Activated CD4-positive, alpha-beta T cell treated with anti-CD3 and anti-CD28 coated beads for 36 hours (primary cell): ENCODE measurements around the gene GPAT3. TPM values are rescaled to one million over a fixed set of nuclear protein-coding genes. Genes with fewer than 3 reads are reported as not detected.

Experiments used
- ATAC-seq: fragments of 200-7000 bp; cut with Tn5 transposase; one replicate; pipeline ENCODE4 v1.10.0; 2021; ENCODE audit warnings: mild to moderate bottlenecking, moderate library complexity
- CTCF ChIA-PET: fragments of 350-600 bp; sonication (Branson Sonifier 250); formaldehyde crosslinking; loops from one replicate; lab custom pipeline; 2021; ENCODE audit warnings: antibody characterized with exemption; lab: Charles Lee
- POLR2A ChIA-PET: fragments of 350-600 bp; sonication (Branson Sonifier 250); formaldehyde crosslinking; loops from one replicate; lab custom pipeline; 2021; ENCODE audit warnings: antibody characterized with exemption, inconsistent platforms; lab: Charles Lee
- DNase-seq: peaks from one replicate; pipeline ENCODE4 v3.0.0-alpha.2; 2020
- H3K27ac Mint-ChIP-seq: one replicate; pipeline ENCODE4 v1.8.0; 2021; ENCODE audit warnings: mixed read lengths
- H3K27me3 Mint-ChIP-seq: one replicate; pipeline ENCODE4 v1.8.0; 2021; ENCODE audit warnings: mixed read lengths
- H3K36me3 Mint-ChIP-seq: one replicate; pipeline ENCODE4 v1.8.0; 2021; ENCODE audit warnings: low read depth, mixed read lengths
- H3K4me1 Mint-ChIP-seq: one replicate; pipeline ENCODE4 v1.8.0; 2021; ENCODE audit warnings: mixed read lengths
- H3K4me3 Mint-ChIP-seq: one replicate; pipeline ENCODE4 v1.8.0; 2021; ENCODE audit warnings: mild to moderate bottlenecking, moderate library complexity, mixed read lengths
- H3K9me3 Mint-ChIP-seq: one replicate; pipeline ENCODE4 v1.8.0; 2021; ENCODE audit warnings: low read depth, mixed read lengths
- intact Hi-C, 2 experiments: fragments of 100-400 bp; cut with DNase I in 1 of 2; cut with micrococcal nuclease in 1 of 2; formaldehyde crosslinking; loops; one replicate each; pipeline versions ENCODE4 v1.14.2 to v1.15.1; 2022 to 2024; cut with DNase I, micrococcal nuclease
- total RNA-seq, 2 experiments: library from RNA; stranded (reverse); gene quantifications; one replicate each; pipeline ENCODE4 v1.2.3, GENCODE V29; 2021

GPAT3 gene
- total RNA-seq, 2 experiments from 2014 or later: 1.3 to 1.6 TPM

- H3K4me1 Mint-ChIP-seq: no peaks in the 10 kb centered on the region
- H3K9me3 Mint-ChIP-seq: no peaks in the 10 kb centered on the region
- no peaks in the 10 kb centered on the region for H3K36me3 Mint-ChIP-seq
- intact Hi-C loops: no loop called here
- CTCF ChIA-PET: interaction anchor here (0.8 to 1.5 kb wide), 2 partner anchors 143 to 310 kb away, joined by 3 to 4 read pairs; no protein-coding TSS in a partner anchor
- no peak overlapping the region for H3K27ac Mint-ChIP-seq
- H3K27me3 Mint-ChIP-seq: peaks cover 3% of the 10 kb centered on the region
- ATAC-seq (no peak), DNase-seq (no peak)
- H3K4me3 Mint-ChIP-seq: no peak overlapping the region
- POLR2A ChIA-PET: interaction anchor here (0.6 kb wide), 1 partner anchor 81 kb away, joined by 6 read pairs; no protein-coding TSS in a partner anchor
Observed at GRCh38 chr4:83651846-83652245, 115.9 kb downstream of the GPAT3 start.

Other genes with a start within 250 kb of the GPAT3 start
- gene HPSE, start 201.3 kb upstream of the GPAT3 start, total RNA-seq: 10 to 100 TPM; 11.4 TPM
- 10 to 100 TPM in 1 of 2 experiments, 1 to 10 TPM in 1; 9.3 to 10.1 TPM for gene HELQ, start 80.3 kb upstream of the GPAT3 start, total RNA-seq
- gene MRPS18C, start 80.0 kb upstream of the GPAT3 start, total RNA-seq: 10 to 100 TPM; 78.0 to 89.5 TPM
- gene ABRAXAS1, start 51.0 kb upstream of the GPAT3 start, total RNA-seq: 10 to 100 TPM; 19.2 to 22.6 TPM